Measurements from ENCODE around the gene TRIP12.
"Not testable (repeated sequence)": the region's sequence is repeated elsewhere in the genome, so short reads cannot be mapped to it uniquely, and the experiment has no call there.

TRIP12 gene

GRCh38 chr2:229921892-229922448, at the start of gene TRIP12:
Gene TRIP12 (minus strand): TSS chr2:229922009. CDS start chr2:229880079, 41,930 bp downstream.
- DNase-seq (ENCODE audit: low read depth): peak; percentile 76

- DNase-seq (ENCODE audit: low read depth): no peak
Observed at GRCh38 chr2:229971298-229971790, 49.5 kb upstream of the TRIP12 start.

DNA sequence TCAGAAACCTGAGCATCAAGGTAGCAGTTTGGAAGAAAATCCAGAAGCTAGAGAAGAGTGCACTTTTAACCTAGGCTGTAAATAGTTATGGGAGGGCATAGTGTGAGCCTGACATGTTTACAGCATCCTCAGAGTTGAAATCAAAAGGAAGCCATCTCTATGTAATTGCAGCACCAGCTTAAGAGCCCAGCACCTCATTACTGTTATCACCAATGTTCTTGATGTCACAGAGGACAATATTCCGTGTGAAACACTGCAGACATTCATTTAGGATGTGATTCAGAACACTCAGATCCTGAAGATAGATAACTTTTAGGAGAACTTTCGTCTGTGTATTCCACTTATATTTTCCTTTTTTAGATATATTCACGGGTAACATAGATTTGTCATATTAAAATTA, 48.6 kb upstream of the TRIP12 start:
- no peak for DNase-seq (ENCODE audit: low read depth)

DNA sequence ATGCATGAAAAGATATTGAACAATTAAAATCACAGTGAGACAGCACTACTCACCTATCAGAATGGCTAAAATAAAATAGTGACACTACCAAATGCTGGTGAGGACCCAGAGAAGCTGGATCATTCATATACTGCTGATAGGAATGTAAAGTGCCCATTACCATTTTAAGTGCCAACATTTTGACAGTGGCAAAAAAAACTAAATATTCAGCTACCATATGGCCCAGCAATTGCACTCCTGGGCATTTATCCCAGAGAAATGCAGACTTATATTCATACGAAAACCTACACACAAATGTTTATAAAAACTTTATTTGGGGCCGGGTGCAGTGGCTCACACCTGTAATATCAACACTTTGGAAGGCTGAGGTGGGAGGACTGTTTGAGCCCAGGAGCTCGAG, 48.1 kb upstream of the TRIP12 start:
- DNase-seq (ENCODE audit: low read depth): no peak

GRCh38 chr2:229963596-229963995, 41.8 kb upstream of the TRIP12 start:
- DNase-seq (ENCODE audit: low read depth): not testable (repeated sequence)

DNA sequence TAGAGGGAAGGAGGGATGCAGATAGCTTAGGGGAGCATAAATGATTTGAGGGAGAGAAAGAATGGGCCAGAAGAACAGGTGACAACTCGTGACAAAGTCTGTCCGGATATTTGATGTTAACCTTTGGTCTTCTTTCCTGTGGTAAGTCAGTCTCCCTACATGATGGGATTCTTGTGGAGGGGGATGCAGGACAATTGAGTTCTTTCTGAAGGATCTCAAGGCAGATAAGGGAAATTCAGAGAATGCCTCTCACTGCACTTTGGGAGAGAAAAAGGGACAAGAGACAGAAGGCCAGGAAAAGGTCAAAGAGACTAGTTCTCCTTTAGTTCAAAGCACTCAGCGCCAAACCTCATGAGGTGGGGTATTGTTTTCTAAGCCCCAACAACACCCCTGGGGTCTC, 34.7 kb upstream of the TRIP12 start:
- no peak for DNase-seq (ENCODE audit: low read depth)

GRCh38 chr2:229955663-229956062, 33.9 kb upstream of the TRIP12 start:
- no peak for DNase-seq (ENCODE audit: low read depth)

DNA sequence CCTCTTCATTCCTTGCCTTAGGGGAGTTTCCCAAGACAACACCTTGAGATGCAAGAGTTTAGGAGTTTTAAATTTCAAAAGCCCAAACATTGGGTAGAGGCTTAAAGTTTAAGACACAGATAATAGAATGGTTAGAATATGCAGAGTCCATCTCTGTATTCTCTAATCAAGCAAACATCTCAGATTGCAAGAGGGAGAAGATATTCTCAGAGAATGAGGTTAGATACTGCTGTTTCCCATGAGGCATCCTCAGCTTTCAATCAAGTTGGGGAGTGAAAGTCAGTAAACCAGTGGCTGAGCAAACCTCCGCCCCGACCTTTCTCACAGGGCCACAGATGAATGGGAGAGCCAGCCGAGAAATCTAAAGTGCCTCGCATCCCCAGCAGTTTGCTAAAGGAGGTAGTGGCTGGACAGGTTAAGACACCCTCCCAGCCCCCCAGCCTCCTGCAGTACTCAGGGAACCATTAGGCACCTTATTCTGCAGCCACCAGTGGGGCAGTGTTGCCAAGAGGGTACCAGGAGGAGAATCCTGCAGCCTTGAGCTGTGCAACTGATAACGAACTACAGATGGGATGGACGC, 30.5 kb upstream of the TRIP12 start:
- DNase-seq (ENCODE audit: low read depth): no peak

- no peak for DNase-seq (ENCODE audit: low read depth)
Observed at GRCh38 chr2:229947544-229947943, 25.7 kb upstream of the TRIP12 start.

- DNase-seq (ENCODE audit: low read depth): no peak
Observed at GRCh38 chr2:229945975-229946374, 24.2 kb upstream of the TRIP12 start.

GRCh38 chr2:229943770-229944449, 22.1 kb upstream of the TRIP12 start:
- DNase-seq (ENCODE audit: low read depth): no peak

DNA sequence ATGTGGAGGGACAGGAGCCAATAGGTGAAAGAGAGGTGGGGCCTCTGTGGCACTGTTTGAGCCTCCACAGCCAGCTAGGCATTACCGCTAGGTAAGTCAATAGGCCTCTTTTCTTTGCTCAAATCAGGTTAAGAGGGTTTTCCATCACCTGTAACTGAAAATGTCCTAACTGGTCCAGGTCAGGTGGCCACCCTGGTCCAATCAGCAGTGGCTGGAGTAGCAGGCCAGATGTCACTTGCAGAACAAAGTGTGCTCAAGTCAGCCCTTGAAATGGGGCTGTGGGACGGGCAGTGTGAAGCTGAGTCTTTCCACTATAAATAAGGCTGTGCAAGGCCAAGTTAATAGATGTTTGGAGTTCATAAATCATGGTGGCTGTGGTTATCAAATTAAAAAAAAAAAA, 21.4 kb upstream of the TRIP12 start:
- DNase-seq (ENCODE audit: low read depth): no peak

DNA sequence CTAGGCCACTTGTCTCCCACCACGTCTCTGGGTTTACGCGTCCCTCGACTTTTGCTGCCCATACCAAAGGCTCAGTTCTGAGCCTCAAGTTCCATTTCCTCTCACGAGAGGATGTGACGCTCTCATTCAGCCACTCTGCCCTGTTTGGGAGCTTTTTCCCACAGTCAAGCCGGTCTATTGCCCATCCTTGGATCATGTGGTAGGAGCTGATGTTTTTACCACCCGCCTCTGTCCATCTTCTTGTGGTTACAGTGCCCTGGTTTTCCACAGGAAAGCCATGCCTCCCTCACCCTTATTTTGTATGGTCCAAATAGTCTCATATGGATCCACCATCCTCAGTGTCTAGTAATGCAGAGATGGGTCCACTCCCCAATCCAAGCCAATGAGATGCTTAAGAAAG, 20.9 kb upstream of the TRIP12 start:
- DNase-seq (ENCODE audit: low read depth): no peak

GRCh38 chr2:229937537-229937936, 15.7 kb upstream of the TRIP12 start:
- no peak for DNase-seq (ENCODE audit: low read depth)

DNA sequence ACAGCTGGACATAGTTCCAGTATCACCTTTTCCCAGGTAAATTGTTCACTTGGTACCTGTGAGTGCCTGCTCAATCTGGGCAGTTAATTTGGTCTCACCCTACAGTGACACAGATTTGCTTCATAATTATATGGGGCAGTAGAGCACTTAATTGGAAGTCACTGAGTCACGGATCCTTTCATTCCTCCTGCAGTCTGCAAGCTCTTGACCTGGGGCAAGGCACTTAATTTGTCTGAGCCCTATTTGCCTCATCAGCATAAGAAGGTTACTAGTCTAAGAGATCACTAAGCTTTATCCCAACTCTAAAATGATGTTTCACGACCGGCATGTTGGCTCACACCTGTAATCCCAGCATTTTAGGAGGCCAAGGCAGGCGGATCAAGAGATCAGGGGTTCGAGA, 9.4 kb upstream of the TRIP12 start:
- DNase-seq (ENCODE audit: low read depth): no peak

- no peak for DNase-seq (ENCODE audit: low read depth)
Observed at GRCh38 chr2:229930656-229931055, 8.8 kb upstream of the TRIP12 start.

- no peak for DNase-seq (ENCODE audit: low read depth)
Observed at GRCh38 chr2:229927817-229928321, 6.1 kb upstream of the TRIP12 start.

DNA sequence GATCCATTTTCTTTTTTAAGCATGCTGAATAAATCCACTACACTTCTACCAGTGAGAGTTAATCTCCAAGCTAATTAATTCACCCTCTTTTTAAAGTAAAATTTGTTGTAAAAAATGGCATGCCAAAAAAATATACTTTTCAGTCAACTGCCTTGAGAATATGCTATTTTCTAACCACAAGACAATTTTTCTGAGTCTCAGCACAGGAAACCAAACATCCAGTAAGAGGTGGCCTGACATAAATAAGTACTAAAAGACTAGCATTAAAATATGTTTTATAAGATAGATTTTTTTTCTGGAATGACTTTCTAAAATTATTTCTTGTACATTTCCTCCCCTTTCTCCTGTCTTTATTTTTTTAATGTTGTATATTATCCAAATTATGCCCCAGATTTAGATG, 3.4 kb upstream of the TRIP12 start:
- DNase-seq (ENCODE audit: low read depth): no peak

DNA sequence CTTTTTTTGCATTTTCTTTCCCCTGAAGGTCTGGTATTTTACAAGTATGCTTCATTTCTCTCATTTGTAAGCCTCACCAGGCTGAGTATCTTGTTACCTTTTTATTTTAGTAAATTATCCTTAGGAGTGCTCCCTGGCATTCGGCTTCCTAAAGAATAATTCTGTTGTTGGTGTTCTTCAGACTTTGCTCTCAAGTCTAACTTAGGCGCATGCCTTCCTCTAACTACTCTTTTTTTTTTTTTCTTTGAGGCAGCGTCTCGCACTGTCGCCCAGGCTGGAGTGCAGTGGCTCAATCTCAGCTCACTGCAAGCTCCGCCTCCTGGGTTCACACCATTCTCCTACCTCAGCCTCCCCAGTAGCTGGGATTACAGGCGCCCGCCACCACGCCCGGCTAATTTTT, 2.7 kb upstream of the TRIP12 start:
- not testable (repeated sequence) for DNase-seq (ENCODE audit: low read depth)

- peak; percentile 85 for DNase-seq (ENCODE audit: low read depth)
Observed at GRCh38 chr2:229922449-229923386, 909 bp upstream of the TRIP12 start, which contains the start of gene FBXO36. Gene FBXO36 (plus strand): TSS chr2:229922503. CDS start chr2:229922514, 11 bp downstream.

- DNase-seq (ENCODE audit: low read depth): peak; percentile 54
Observed at GRCh38 chr2:229921101-229921891, 513 bp downstream of the TRIP12 start.
